ENCODE data around the gene NPRL2.
"Not testable (repeated sequence)": the region's sequence is repeated elsewhere in the genome, so short reads cannot be mapped to it uniquely, and the experiment has no call there.

NPRL2 gene

DNA sequence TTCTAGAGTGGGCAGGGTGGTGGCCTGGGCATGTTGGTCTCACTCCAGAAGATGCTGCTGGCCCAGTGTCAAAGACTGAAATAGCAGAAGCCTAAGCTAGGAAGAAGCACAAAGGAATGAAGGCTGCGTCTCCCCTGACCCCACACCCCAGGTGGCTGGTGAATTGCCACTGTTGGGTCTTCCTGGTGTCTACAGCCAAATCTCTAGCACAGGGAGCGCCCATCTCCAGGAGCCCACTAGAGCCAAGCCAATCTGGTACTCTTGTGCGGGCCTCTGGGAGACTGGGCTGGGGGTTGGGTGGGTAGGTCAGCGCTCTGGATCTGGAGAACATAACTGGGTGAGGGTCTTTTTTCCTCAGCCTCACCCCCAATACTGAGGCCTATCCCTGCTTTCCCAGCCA lies 23.4 kb downstream of the NPRL2 start:
- no peak for DNase-seq (ENCODE audit: low read depth)

DNA sequence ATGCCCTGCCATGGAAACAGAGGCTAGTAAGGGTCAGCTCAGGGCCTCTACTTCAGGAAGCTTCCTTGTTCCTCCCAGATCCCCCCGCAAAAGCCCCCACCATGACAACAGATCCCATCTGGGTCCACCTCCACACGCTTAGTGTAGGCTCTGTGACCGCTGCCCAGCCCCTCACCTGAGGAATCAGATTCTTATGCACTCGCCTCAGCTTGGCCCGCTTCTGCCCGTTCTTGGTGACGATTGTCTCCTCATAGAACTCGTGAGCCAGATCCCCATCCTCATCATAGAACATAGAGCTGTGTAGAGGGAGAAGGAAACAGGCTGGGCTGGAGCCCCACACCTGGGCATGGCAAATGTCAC lies 24.4 kb downstream of the NPRL2 start:
- DNase-seq (ENCODE audit: low read depth), result no peak

- DNase-seq (ENCODE audit: low read depth), result no peak
Measured at GRCh38 chr3:50325497-50326181, 24.9 kb downstream of the NPRL2 start.

DNA sequence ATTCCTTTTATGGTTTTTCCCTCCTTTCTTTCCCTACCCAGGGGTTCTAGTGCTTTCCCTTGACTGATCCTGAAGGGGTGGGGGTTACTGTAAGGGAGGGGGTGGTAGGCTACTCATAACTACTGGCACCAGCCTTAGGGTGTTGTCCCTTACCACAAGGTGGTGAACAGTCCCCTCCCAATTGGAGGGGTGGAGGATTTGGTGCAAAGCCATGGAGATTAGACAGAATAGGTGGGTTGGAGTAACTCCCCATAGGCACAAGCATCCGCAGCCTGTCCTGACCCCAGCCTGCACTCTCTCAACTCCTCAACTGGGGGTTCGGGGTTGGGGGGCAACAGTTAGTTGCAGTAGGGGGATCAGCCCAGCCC lies 25.5 kb downstream of the NPRL2 start:
- no peak for DNase-seq (ENCODE audit: low read depth)

- DNase-seq (ENCODE audit: low read depth), result peak; percentile 26
Measured at GRCh38 chr3:50324351-50325112, 26.0 kb downstream of the NPRL2 start.

- no peak for DNase-seq (ENCODE audit: low read depth)
Measured at GRCh38 chr3:50323614-50324199, 26.9 kb downstream of the NPRL2 start.

- no peak for DNase-seq (ENCODE audit: low read depth)
Measured at GRCh38 chr3:50323092-50323600, 27.4 kb downstream of the NPRL2 start.

GRCh38 chr3:50322386-50323091 lies 28.0 kb downstream of the NPRL2 start, which contains the start of gene HYAL2:
HYAL2 (minus strand) TSS chr3:50322745; CDS start chr3:50320489, 2,256 bp downstream.
- no peak for DNase-seq (ENCODE audit: low read depth)

DNA sequence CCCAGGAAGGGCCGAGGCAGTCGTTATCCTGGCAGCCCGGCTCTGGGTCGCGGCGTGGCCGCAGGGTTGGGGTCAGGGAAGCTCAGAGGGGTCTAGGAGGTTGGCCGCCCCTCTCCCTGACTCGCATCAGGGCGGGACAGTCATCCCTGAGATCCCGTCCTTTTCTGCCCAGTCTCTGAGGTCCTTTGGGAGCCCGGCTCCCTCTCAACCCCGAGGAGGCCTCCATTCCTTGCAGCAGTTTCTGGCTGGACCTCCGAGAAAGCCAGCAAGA lies 28.5 kb downstream of the NPRL2 start:
- DNase-seq (ENCODE audit: low read depth), result no peak

DNA sequence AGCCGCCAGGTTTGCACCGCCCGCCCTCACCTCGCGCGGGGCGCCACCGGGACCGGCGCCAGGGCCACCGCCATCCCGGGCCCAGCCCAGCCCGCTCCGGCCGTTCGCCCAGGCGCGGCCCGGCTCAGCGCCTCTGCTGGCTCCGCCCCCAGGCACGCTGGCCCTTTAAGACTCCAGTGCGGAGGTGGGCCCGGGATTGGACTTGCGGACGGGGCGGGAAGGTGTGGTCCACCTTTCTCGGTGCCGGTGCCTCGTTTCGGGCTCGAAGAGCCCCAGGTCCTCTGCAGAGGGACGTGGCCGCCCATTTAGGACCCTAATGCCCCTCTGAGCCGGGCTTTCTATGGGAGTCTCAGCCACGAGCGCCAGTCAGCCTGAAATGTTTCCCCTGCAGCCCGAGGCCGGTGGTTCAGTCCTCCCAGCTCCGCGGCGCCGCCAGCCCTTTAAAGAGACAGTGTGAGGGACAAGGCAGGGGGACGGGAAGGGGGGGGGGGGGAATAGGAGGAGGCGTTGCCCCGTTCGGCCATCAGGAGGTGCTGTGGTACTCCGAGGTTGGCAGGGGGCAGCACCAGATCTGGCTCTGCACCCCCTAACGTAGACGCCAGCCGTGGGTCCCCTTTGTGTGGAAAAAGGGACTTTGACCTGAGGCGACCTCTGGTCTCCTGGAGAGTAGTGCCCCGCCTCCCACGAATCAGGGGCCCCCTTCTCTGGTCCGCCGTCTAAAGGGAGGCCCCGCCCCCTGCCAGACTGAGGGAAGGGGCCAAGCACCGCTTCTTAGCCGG lies 29.1 kb downstream of the NPRL2 start:
- peak; percentile 55 for DNase-seq (ENCODE audit: low read depth)

DNA sequence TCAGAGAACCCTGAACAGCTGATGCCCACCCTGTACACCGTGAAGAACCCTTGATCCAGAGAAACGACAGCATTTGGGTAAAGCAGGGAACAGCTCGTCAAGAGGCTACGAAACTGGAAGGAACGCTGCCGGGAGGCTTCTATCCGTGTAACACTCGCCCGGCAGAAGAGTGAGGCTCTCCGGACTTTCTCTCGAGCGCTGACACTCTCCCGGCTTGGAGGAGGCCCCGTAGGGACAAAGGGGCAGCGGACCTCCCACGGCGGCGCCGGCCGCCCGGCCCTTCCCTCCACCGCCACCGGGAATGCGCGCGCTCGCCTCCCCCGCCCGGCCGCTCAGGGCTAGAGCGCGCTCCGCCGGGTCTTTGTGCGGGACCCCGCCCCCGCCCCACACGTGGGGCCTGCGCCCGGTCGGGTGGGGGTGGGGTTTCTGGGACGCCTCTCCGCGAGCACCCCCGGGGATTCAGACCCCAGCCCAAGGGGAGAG lies 29.7 kb downstream of the NPRL2 start:
- peak; percentile 40 for DNase-seq (ENCODE audit: low read depth)

- DNase-seq (ENCODE audit: low read depth), result no peak
Measured at GRCh38 chr3:50319894-50320625, 30.5 kb downstream of the NPRL2 start.

DNA sequence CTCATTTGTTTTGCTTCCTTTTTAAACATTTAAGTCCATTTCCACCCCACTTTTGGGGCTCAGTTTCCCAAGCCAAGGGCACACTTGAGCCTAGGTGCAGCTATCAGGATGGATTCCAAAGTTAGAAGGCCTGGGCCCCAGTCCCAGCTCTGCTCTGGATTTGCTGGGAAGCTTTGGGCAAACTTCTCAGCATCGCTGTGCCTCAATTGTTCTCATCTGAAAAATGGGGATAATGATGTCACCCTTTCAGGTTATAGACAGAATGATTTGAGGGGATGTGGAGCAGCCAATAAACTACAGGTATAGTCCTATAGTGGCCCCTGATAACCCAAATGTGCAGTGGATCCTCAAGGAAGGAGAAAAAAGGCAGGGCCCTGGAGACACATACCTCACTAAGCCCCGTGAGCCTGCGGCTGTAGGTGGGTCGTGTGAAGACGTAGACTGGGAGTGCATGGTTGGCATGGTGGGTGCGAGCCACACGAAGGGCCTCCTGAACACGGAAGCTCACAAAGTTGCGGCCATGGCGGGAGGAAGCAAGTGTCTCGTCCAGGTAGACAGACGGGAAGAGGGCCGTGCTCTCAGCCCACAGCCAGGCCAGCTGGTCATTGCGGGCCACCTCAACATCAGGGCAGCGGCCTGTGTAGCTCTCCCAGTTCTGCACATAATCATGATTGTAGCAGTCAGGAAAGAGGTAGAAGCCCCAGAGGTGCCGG lies 31.2 kb downstream of the NPRL2 start:
- DNase-seq (ENCODE audit: low read depth), result no peak

DNA sequence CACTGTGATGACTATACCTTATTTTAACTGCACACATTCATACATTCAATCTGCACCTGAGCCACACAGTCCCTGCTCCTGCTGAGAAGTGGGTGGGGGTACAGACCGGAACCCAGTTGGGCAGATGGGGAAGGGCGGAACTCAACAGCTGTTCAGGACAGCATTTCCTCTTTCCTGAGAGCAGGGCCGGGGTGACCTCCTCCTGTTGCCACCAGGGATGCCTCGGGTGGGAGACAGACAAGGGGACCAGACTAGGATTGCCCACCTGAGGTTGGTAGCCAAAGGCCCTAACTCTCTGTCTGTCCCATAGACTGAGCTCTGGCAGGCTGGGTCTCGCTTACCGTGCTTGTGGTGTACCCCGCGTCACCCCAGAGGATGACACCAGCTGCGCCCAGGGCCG lies 32.0 kb downstream of the NPRL2 start:
- no peak for DNase-seq (ENCODE audit: low read depth)

DNA sequence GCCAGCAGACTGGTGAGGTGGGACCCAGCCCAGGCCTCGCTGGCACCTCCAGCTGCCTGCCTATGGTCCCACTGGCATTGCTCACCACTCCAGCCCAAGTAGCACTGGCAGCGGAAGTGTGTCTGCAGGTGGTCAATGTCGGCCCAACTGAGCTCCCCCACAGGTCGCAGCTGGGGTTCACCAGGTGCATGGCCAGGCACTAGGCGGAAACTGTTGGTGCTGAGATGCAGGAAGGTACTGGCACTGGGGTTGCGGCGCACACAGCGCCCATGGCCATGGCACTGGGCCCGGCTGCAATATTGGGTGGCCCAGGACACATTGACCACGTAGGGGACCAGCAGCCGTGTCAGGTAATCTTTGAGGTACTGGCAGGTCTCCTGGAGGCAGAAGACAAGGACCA lies 32.4 kb downstream of the NPRL2 start:
- DNase-seq (ENCODE audit: low read depth), result no peak

- DNase-seq (ENCODE audit: low read depth), result no peak
Measured at GRCh38 chr3:50317300-50317699, 33.3 kb downstream of the NPRL2 start.

DNA sequence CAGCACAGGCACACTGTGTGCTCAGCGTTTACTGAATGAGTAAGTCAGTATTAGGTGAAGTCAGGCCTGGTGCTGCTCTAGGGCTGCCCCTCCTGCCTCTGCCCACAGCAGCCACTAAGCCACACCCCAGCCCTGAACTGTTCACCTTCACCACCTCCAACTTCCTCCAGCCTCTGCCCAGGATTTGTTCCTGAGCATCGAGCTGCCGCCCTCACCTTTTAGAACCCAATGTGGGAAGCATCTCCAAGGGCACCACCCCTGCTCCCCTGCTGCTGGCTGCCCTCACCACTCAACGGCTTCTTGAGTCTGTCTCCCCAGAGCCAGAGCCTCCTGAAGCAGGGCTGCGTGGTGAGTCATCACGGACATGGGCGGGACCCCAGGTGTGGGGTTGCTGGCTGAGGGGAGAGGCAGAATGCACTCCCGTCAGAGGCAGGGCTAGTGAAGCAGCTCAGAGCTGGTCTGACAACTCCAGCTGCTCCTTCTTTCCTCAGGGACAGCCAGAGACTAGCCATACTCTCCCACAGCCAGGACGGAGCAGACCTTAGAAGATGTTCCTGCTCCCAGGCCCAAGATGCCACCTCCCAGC lies 33.8 kb downstream of the NPRL2 start:
- DNase-seq (ENCODE audit: low read depth), result peak; percentile 28

GRCh38 chr3:50314816-50315215 lies 35.8 kb downstream of the NPRL2 start:
- DNase-seq (ENCODE audit: low read depth), result no peak

GRCh38 chr3:50314342-50314741 lies 36.2 kb downstream of the NPRL2 start:
- DNase-seq (ENCODE audit: low read depth), result no peak

GRCh38 chr3:50312041-50312440 lies 38.5 kb downstream of the NPRL2 start:
- not testable (repeated sequence) for DNase-seq (ENCODE audit: low read depth)

Data from stimulated activated CD8-positive, alpha-beta memory T cell treated with anti-CD3 and anti-CD28 coated beads, Interleukin-15, amount 100 ng/mL, for 24 hours (primary cell).